Activated naive CD8-positive, alpha-beta T cell treated with anti-CD3 and anti-CD28 coated beads, Interleukin-2, amount 50 U/mL, for 24 hours (primary cell): ENCODE data around the gene CDK5.

Experiments
- ATAC-seq: fragments of 150-1000 bp; cut with Tn5 transposase; one replicate; pipeline ENCODE4 v1.10.0; 2021
- DNase-seq: peaks from one replicate; pipeline ENCODE4 v3.0.0; 2021
- H3K27ac Mint-ChIP-seq: one replicate; pipeline ENCODE4 v1.8.0; 2021; ENCODE audit warnings: mild to moderate bottlenecking, mixed read lengths
- H3K27me3 Mint-ChIP-seq: one replicate; pipeline ENCODE4 v1.8.0; 2021; ENCODE audit warnings: mixed read lengths
- H3K36me3 Mint-ChIP-seq: one replicate; pipeline ENCODE4 v1.8.0; 2021; ENCODE audit warnings: low read depth, mixed read lengths
- H3K4me1 Mint-ChIP-seq: one replicate; pipeline ENCODE4 v1.8.0; 2021; ENCODE audit warnings: mixed read lengths
- H3K4me3 Mint-ChIP-seq: one replicate; pipeline ENCODE4 v1.8.0; 2021; ENCODE audit warnings: mild to moderate bottlenecking, moderate library complexity, mixed read lengths
- H3K9me3 Mint-ChIP-seq: one replicate; pipeline ENCODE4 v1.8.0; 2021; ENCODE audit warnings: mixed read lengths

CDK5 gene

GRCh38 chr7:151070574-151070960 lies 12.9 kb upstream of the CDK5 start:
- Mint-ChIP-seq H3K27ac (no peak overlapping the region), H3K36me3 (peaks cover 11% of the 10 kb centered on the region), H3K9me3 (no peaks in the 10 kb centered on the region), H3K4me3 (no peak overlapping the region), H3K4me1 (no peaks in the 10 kb centered on the region), H3K27me3 (no peaks in the 10 kb centered on the region)
- no peak for ATAC-seq
- DNase-seq: no peak

GRCh38 chr7:151069841-151070573 lies 12.3 kb upstream of the CDK5 start:
- no peaks in the 10 kb centered on the region for H3K9me3 Mint-ChIP-seq
- ATAC-seq (no peak), DNase-seq (no peak)
- no peak overlapping the region for H3K4me3 Mint-ChIP-seq
- no peak overlapping the region for H3K27ac Mint-ChIP-seq
- H3K4me1 Mint-ChIP-seq: no peaks in the 10 kb centered on the region
- H3K27me3 Mint-ChIP-seq: no peaks in the 10 kb centered on the region
- H3K36me3 Mint-ChIP-seq: peaks cover 14% of the 10 kb centered on the region

- H3K4me1 Mint-ChIP-seq: no peaks in the 10 kb centered on the region
- no peak overlapping the region for H3K27ac Mint-ChIP-seq
- H3K9me3 Mint-ChIP-seq: no peaks in the 10 kb centered on the region
- ATAC-seq (no peak), DNase-seq (no peak)
- no peak overlapping the region for H3K4me3 Mint-ChIP-seq
- peaks cover 13% of the 10 kb centered on the region for H3K36me3 Mint-ChIP-seq
- no peaks in the 10 kb centered on the region for H3K27me3 Mint-ChIP-seq
Observed at GRCh38 chr7:151068069-151068773, 10.5 kb upstream of the CDK5 start.

DNA sequence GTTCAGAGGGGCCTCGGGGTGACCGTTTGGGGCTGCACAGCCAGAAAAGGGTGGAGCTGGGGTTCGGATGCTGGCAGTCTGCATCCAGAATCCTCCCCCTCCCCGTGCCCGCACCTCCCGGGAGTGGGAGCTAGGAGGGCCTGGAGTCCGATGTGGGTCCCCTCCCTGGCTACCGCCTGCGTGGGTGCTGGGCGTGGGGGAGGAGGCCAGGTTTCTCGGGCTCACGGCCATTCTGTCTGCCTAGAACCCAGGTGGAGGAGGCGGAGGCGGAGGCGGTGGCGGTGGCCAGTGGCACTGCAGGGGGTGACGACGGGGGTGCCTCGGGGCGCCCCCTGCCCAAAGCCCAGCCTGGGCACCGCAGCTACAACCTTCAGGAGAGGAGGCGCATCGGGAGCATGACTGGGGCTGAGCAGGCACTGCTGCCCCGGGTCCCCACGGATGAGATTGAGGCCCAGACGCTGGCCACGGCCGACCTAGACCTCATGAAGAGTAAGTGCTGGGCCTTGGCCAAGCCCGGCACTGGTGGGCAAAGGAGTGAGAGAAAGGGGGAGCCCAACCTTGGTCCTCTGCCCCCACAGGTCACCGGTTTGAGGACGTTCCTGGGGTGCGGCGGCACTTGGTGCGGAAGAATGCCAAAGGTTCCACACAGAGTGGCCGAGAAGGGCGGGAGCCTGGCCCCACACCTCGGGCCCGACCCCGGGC lies 8.7 kb upstream of the CDK5 start:
- no peaks in the 10 kb centered on the region for H3K9me3 Mint-ChIP-seq
- DNase-seq: no peak
- ATAC-seq: no peak
- peaks cover 3% of the 10 kb centered on the region for H3K4me1 Mint-ChIP-seq
- H3K27me3 Mint-ChIP-seq: no peaks in the 10 kb centered on the region
- peaks cover 10% of the 10 kb centered on the region for H3K36me3 Mint-ChIP-seq
- H3K4me3 Mint-ChIP-seq: no peak overlapping the region
- H3K27ac Mint-ChIP-seq: no peak overlapping the region

DNA sequence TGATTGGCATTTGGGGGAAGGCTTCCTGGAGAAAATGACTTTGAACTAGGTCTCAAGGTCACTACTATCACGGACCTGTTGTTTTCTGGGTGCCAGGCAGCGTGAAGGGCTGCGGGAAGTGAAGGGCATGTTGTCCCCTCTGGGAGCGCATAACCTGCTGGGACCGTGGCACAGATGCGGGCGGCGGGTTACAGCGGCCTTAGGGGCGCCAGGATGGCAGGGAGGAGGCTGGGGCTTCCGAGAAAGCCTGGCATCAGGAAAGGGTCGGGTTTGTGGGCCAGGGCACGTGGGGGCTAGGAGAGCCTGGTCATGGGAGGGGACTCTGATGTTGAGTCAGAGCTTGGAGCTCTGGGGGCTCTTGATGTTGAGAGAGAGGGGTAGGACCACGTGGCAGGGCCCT lies 7.8 kb upstream of the CDK5 start:
- no peak overlapping the region for H3K4me3 Mint-ChIP-seq
- peaks cover 8% of the 10 kb centered on the region for H3K36me3 Mint-ChIP-seq
- no peaks in the 10 kb centered on the region for H3K27me3 Mint-ChIP-seq
- no peaks in the 10 kb centered on the region for H3K9me3 Mint-ChIP-seq
- H3K4me1 Mint-ChIP-seq: peaks cover 11% of the 10 kb centered on the region
- ATAC-seq: no peak
- no peak for DNase-seq
- no peak overlapping the region for H3K27ac Mint-ChIP-seq

DNA sequence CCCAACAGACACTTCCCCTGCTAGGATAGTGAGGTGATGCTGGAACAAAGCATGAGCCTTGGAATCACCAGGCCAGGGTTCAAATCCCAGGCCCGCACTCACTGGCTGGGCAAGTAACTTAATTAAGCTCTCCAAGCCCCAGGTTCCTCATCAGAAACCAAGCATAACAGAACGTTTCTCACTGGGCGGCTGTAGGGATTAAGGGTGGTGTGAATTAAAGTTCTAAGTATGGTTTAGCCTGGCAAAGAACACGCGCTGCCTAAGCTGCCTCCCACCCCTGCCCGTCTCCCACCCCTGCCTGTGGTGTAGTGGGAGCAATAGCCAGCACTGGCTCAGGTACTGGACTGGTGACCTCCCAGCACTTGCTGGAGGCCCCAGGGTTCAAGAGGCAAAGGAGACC lies 7.3 kb upstream of the CDK5 start:
- H3K4me3 Mint-ChIP-seq: no peak overlapping the region
- H3K4me1 Mint-ChIP-seq: peaks cover 14% of the 10 kb centered on the region
- DNase-seq (no peak), ATAC-seq (no peak)
- peaks cover 7% of the 10 kb centered on the region for H3K36me3 Mint-ChIP-seq
- H3K9me3 Mint-ChIP-seq: no peaks in the 10 kb centered on the region
- H3K27ac Mint-ChIP-seq: no peak overlapping the region
- no peaks in the 10 kb centered on the region for H3K27me3 Mint-ChIP-seq

DNA sequence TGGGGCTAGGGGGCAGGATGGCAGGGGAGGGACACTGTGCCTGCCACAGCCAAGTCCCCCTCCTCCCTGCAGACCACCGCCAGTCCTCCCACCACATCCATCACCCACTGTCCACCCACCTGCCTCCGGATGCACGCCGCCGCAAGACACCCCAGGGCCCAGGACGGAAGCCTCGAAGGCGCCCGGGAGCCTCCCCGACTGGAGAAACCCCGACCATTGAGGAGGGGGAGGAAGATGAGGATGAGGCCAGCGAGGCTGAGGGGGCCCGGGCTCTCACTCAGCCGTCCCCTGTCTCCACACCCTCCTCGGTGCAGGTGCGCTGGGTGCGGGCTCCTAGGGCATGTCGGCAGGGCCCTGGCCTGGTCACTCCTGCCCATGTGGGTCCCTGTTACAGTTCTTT lies 6.8 kb upstream of the CDK5 start:
- no peak overlapping the region for H3K4me3 Mint-ChIP-seq
- no peaks in the 10 kb centered on the region for H3K9me3 Mint-ChIP-seq
- H3K36me3 Mint-ChIP-seq: peaks cover 6% of the 10 kb centered on the region
- H3K27ac Mint-ChIP-seq: no peak overlapping the region
- H3K27me3 Mint-ChIP-seq: no peaks in the 10 kb centered on the region
- ATAC-seq (no peak), DNase-seq (no peak)
- peaks cover 14% of the 10 kb centered on the region for H3K4me1 Mint-ChIP-seq

GRCh38 chr7:151063212-151063561 lies 5.5 kb upstream of the CDK5 start:
- H3K4me3 Mint-ChIP-seq: no peak overlapping the region
- H3K27me3 Mint-ChIP-seq: no peaks in the 10 kb centered on the region
- H3K27ac Mint-ChIP-seq: no peak overlapping the region
- H3K4me1 Mint-ChIP-seq: peaks cover 24% of the 10 kb centered on the region
- no peak for DNase-seq
- no peak for ATAC-seq
- H3K36me3 Mint-ChIP-seq: peaks cover 6% of the 10 kb centered on the region
- no peaks in the 10 kb centered on the region for H3K9me3 Mint-ChIP-seq

DNA sequence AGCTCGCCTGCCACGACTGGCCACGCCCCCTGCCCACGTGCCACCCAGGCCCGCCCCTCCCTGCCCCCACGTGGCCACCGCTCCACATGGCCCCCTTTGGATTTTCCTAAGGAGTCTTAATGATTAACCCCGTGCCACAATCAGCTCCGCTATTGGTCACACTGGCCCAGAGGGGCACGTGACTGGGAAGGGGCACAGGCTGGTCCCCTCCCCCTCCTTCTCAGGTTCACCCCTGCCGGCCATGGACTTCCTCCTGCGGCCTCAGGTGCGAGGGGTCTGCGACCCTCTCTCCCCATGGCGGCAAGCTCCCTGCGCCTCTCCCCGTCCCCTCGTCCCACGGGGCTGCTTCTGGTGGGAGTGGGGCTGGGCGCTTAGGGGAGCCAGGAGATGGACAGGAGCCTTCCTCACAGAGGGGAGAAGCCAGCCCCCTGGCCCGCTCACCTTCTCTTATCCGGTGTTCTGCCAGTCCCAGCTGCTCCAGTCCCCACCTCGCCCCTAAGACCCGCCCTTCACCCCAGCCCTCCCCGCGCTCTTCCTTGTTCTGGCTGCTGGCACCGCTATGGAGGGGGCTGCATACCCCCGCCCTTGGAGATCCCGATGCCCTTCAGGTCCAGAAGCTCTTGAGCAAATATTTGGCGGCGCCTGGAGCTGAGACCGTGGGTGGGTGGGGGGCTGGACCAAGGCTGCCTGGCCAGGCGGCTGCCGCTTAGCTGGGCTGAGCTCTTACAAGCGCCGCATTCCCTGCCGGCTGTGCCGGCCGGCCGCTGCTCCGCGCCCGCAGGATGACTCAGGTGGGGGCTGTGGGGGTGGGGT lies 4.9 kb upstream of the CDK5 start:
- DNase-seq (no peak), ATAC-seq (no peak)
- H3K36me3 Mint-ChIP-seq: peaks cover 6% of the 10 kb centered on the region
- no peaks in the 10 kb centered on the region for H3K27me3 Mint-ChIP-seq
- no peak overlapping the region for H3K27ac Mint-ChIP-seq
- no peaks in the 10 kb centered on the region for H3K9me3 Mint-ChIP-seq
- peaks cover 24% of the 10 kb centered on the region for H3K4me1 Mint-ChIP-seq
- H3K4me3 Mint-ChIP-seq: no peak overlapping the region

- Mint-ChIP-seq H3K9me3 (no peaks in the 10 kb centered on the region), H3K36me3 (peaks cover 3% of the 10 kb centered on the region), H3K27ac (no peak overlapping the region), H3K4me3 (peak overlapping the region; percentile 90), H3K27me3 (no peaks in the 10 kb centered on the region), H3K4me1 (peaks cover 29% of the 10 kb centered on the region)
- ATAC-seq: no peak
- no peak for DNase-seq
Observed at GRCh38 chr7:151062111-151062398, 4.4 kb upstream of the CDK5 start.

GRCh38 chr7:151061213-151062110 lies 3.8 kb upstream of the CDK5 start:
- Mint-ChIP-seq H3K27me3 (no peaks in the 10 kb centered on the region), H3K27ac (peak overlapping the region; percentile 35), H3K4me1 (peaks cover 34% of the 10 kb centered on the region), H3K4me3 (peak overlapping the region; percentile 90), H3K36me3 (peaks cover 3% of the 10 kb centered on the region), H3K9me3 (no peaks in the 10 kb centered on the region)
- ATAC-seq: no peak
- DNase-seq: no peak

DNA sequence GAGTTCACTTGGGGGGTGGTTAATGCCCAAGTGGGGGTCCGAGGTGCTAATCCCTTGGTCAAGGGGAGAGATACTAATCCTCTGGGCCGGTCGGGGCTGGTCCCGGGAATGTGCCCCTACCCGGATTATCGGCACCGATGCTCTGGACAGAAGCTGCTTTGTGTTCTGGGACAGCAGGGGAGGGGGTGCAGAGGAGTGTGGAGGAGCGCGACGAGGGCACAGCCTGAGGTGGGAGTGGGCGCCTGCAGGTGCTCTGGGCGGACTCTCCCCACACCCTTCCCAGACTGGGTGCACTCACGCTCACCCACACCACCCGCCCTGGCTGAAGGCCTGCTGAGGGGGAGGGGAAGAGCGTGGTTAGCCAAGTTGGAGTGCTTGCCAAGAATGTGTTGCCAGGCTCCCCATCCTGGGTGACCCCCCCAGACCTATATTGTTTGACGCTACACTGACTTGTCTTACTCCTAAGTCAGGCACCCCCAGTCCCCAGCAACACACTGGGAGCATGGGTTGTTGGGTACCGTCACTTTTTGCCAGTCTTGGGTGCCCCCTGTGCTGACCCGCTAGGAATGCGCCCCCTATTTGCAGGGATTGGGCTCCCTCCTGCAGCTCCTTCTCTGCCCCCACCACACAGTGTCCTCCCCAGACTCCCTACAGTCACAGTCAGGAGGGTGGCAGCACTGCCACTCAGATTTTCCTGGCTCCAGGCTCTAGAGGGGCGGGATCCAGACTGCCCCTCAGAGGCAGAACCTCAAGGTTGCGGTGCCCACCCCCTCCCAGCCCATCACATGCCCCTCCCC lies 2.9 kb upstream of the CDK5 start:
- Mint-ChIP-seq H3K4me3 (peak overlapping the region; percentile 90), H3K4me1 (peaks cover 37% of the 10 kb centered on the region), H3K9me3 (no peaks in the 10 kb centered on the region), H3K36me3 (peaks cover 3% of the 10 kb centered on the region), H3K27me3 (no peaks in the 10 kb centered on the region), H3K27ac (peak overlapping the region; percentile 35)
- DNase-seq (peak; percentile 35), ATAC-seq (no peak)

DNA sequence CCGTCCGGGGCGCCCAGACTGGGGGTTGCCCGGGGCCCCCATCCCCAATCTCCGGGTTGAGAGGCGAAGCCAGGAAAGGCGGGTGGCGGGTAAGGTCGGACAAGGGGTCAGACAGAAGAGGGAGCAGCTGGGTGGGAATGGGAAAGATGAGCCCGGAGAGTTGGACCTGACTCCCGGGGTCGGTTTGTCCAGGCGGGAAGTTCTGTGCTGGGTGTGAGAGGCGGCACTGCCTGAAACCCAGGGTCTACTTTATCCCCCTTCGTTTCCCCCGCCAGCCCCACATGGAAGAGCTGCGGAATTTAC lies 2.4 kb upstream of the CDK5 start:
- ATAC-seq (no peak), DNase-seq (no peak)
- Mint-ChIP-seq H3K27me3 (no peaks in the 10 kb centered on the region), H3K4me3 (peak overlapping the region; percentile 90), H3K4me1 (peaks cover 37% of the 10 kb centered on the region), H3K27ac (no peak overlapping the region), H3K36me3 (no peaks in the 10 kb centered on the region), H3K9me3 (no peaks in the 10 kb centered on the region)
